Keratinocyte (primary cell): ENCODE data around the gene DZIP1L. TPM values are rescaled to one million over a fixed set of nuclear protein-coding genes. Genes with fewer than 3 reads are reported as not detected.

Experiments used
- DNase-seq: peaks from one replicate; pipeline ENCODE4 v3.0.0-alpha.2; 2011; ENCODE audit warnings: low read depth, missing footprints, low spot score
- FAIRE-seq: peaks from 2 replicates; lab custom pipeline; 2011; peaks lifted over from hg19 to GRCh38; lab: Jason Lieb, UNC
- H2AFZ ChIP-seq: 2 replicates; pipeline ENCODE4 v1.6.0; 2012; ENCODE audit warnings: low read length, control low read depth, inconsistent platforms; ENCODE audit not compliant: control insufficient read depth
- H3K27ac ChIP-seq: 2 replicates; pipeline ENCODE4 v1.5.1; 2011; ENCODE audit warnings: low read length; ENCODE audit not compliant: control insufficient read depth, insufficient read depth
- H3K27me3 ChIP-seq: 3 replicates; pipeline ENCODE4 v1.6.0; 2011; ENCODE audit warnings: low read length; ENCODE audit not compliant: control insufficient read depth, insufficient read depth; ENCODE audit errors: extremely low read depth
- H3K36me3 ChIP-seq, 2 experiments: 2 replicates in 1 of 2; 3 replicates in 1 of 2; pipeline ENCODE4 v1.5.1; 2011; ENCODE audit warnings: low read length in 2 of 2, mild to moderate bottlenecking in 1 of 2; ENCODE audit not compliant: control insufficient read depth in 2 of 2, insufficient read depth in 2 of 2; ENCODE audit errors: extremely low read depth in 1 of 2
- H3K4me1 ChIP-seq: 3 replicates; pipeline ENCODE4 v1.5.1; 2011; ENCODE audit warnings: low read length; ENCODE audit not compliant: control insufficient read depth, insufficient read depth; ENCODE audit errors: extremely low read depth
- H3K4me2 ChIP-seq: 3 replicates; pipeline ENCODE4 v1.6.0; 2011; ENCODE audit warnings: low read depth, low read length; ENCODE audit not compliant: control insufficient read depth, insufficient read depth; ENCODE audit errors: extremely low read depth
- H3K4me3 ChIP-seq, 3 experiments: fragments of 200-600 bp in 1 of 3; sonication (generic) in 1 of 3; 2 replicates in 2 of 3; 3 replicates in 1 of 3; pipeline ENCODE4 v1.5.1; 2011 to 2016; ENCODE audit warnings: low read length in 3 of 3, mild to moderate bottlenecking in 3 of 3, control low read depth in 2 of 3, inconsistent platforms in 1 of 3, low read depth in 1 of 3, mixed read lengths in 1 of 3, mixed run types in 1 of 3, moderate library complexity in 1 of 3; ENCODE audit not compliant: control insufficient read depth in 2 of 3, insufficient read depth in 2 of 3; ENCODE audit errors: extremely low read depth in 1 of 3
- H3K79me2 ChIP-seq: 2 replicates; pipeline ENCODE4 v1.6.0; 2012; ENCODE audit warnings: low read length; ENCODE audit not compliant: control insufficient read depth, insufficient read depth
- H3K9ac ChIP-seq: 3 replicates; pipeline ENCODE4 v1.6.0; 2011; ENCODE audit warnings: low read length; ENCODE audit not compliant: control insufficient read depth, insufficient read depth; ENCODE audit errors: extremely low read depth
- H3K9me1 ChIP-seq: 3 replicates; pipeline ENCODE4 v1.6.0; 2011; ENCODE audit warnings: low read length; ENCODE audit not compliant: control insufficient read depth, insufficient read depth; ENCODE audit errors: extremely low read depth
- H3K9me3 ChIP-seq: 2 replicates; pipeline ENCODE4 v1.5.1; 2012; ENCODE audit warnings: low read depth, low read length; ENCODE audit not compliant: control insufficient read depth
- H4K20me1 ChIP-seq: 3 replicates; pipeline ENCODE4 v1.6.0; 2011; ENCODE audit warnings: low read length; ENCODE audit not compliant: control insufficient read depth, insufficient read depth; ENCODE audit errors: extremely low read depth
- CTCF ChIP-seq, 3 experiments: IDR thresholded peaks in 1 of 3; conservative IDR thresholded peaks in 1 of 3; optimal IDR thresholded peaks in 1 of 3; 2 replicates in 2 of 3; 3 replicates in 1 of 3; pipeline versions ENCODE3 to v1.5.1; 2011; ENCODE audit warnings: low read length in 3 of 3, mild to moderate bottlenecking in 3 of 3, moderate library complexity in 2 of 3, control low read depth in 1 of 3, inconsistent platforms in 1 of 3; ENCODE audit not compliant: insufficient read depth in 2 of 3; ENCODE audit errors: extremely low read depth in 1 of 3
- EZH2 ChIP-seq: IDR thresholded peaks from one replicate; pipeline ENCODE4 v1.6.1; 2012; ENCODE audit warnings: inconsistent platforms, mild to moderate bottlenecking, low read length, moderate library complexity
- dilution Hi-C: fragments of 300-500 bp; cut with MboI; formaldehyde crosslinking; loops from one replicate; pipeline ENCODE4 v1.7.0; 2020; ENCODE audit warnings: low sequenced_read_pairs; ENCODE audit not compliant: extremely low pct_ligation_motif_present
- polyA plus RNA-seq, 5 experiments: library from polyadenylated mRNA; depleted of rRNA in 3 of 5; stranded (reverse) in 3 of 5; stranded (forward) in 1 of 5; unstranded in 1 of 5; fragments of >200 nt; gene quantifications; 1 replicate in 1 of 5; 2 replicates in 3 of 5; 3 replicates in 1 of 5; pipeline versions ENCODE4 v1.2.1 to v1.2.3, GENCODE V29; 2011 to 2012; ENCODE audit warnings: missing spikeins in 2 of 5, low read depth in 1 of 5, low replicate concordance in 1 of 5

Gene DZIP1L
- polyA plus RNA-seq, 1 donor (not counting 4 experiments of a cell fraction or from before 2014, with no cell fraction given), result 1.7 TPM

GRCh38 chr3:138062626-138063025 is 52.8 kb downstream of the DZIP1L start:
- no peak overlapping the region for H3K9ac ChIP-seq
- dilution Hi-C loops, result no loop called here

GRCh38 chr3:138062037-138062436 is 53.4 kb downstream of the DZIP1L start:
- Histone ChIP-seq H3K36me3 (peaks cover 0 to 5% of the 10 kb centered on the region in 2 experiments), H3K9me3 (no peaks in the 10 kb centered on the region), H2AFZ (no peak overlapping the region), H3K4me2 (no peak overlapping the region), H3K4me1 (no peaks in the 10 kb centered on the region), H3K27ac (no peak overlapping the region), H3K4me3 (no peak overlapping the region), H3K9me1 (no peaks in the 10 kb centered on the region), H3K27me3 (no peaks in the 10 kb centered on the region), H3K79me2 (no peaks in the 10 kb centered on the region), H3K9ac (no peak overlapping the region), H4K20me1 (no peaks in the 10 kb centered on the region)
- no peak for FAIRE-seq
- no peak for DNase-seq
- dilution Hi-C loops, result no loop called here
- TF ChIP-seq EZH2 (no peak), CTCF (optimal IDR thresholded peaks at IDR 0.05 in 1 of 3, IDR thresholded peaks at IDR 0.05 in 1 of 3, conservative IDR thresholded peaks at IDR 0.05 in 1 of 3; ENCODE audit: extremely low read depth in 1 of 3, insufficient read depth in 2 of 3, low read length in 3 of 3) (no peak)

More at GRCh38 chr3:138062626-138063025, 52.8 kb downstream of the DZIP1L start:
- no peak for FAIRE-seq
- H4K20me1 ChIP-seq, result no peaks in the 10 kb centered on the region
- H3K4me1 ChIP-seq, result no peaks in the 10 kb centered on the region
- H3K27me3 ChIP-seq, result no peaks in the 10 kb centered on the region
- no peaks in the 10 kb centered on the region for H3K79me2 ChIP-seq
- no peak overlapping the region for H3K4me2 ChIP-seq
- no peak for DNase-seq
- no peak overlapping the region for H3K27ac ChIP-seq
- H3K9me3 ChIP-seq, result no peaks in the 10 kb centered on the region
- peaks cover 0 to 5% of the 10 kb centered on the region in 2 experiments for H3K36me3 ChIP-seq
- no peak overlapping the region for H2AFZ ChIP-seq
- H3K4me3 ChIP-seq, result no peak overlapping the region
- no peaks in the 10 kb centered on the region for H3K9me1 ChIP-seq
- TF ChIP-seq EZH2 (no peak), CTCF (optimal IDR thresholded peaks at IDR 0.05 in 1 of 3, IDR thresholded peaks at IDR 0.05 in 1 of 3, conservative IDR thresholded peaks at IDR 0.05 in 1 of 3; ENCODE audit: extremely low read depth in 1 of 3, insufficient read depth in 2 of 3, low read length in 3 of 3) (no peak)
